ENCODE measurements around the gene MYO7A. TPM values are rescaled to one million over a fixed set of nuclear protein-coding genes. Genes with fewer than 3 reads are reported as not detected.

Gene MYO7A
- total RNA-seq, 1 donor from 2014 or later, result 6.3 TPM

GRCh38 chr11:77203901-77204753 is 76.1 kb downstream of the MYO7A start:
- Histone ChIP-seq H3K27me3 (ENCODE audit: control insufficient read depth in 3 of 3, insufficient read depth in 3 of 3, low read length in 3 of 3) (no peaks in the 10 kb centered on the region), H3K4me3 (ENCODE audit: low read length in 3 of 3) (no peak overlapping the region), H3K9ac (ENCODE audit: low read depth in 1 of 3, low read length in 3 of 3) (no peak overlapping the region), H3K4me1 (ENCODE audit: control insufficient read depth in 3 of 3, insufficient read depth in 3 of 3, low read length in 3 of 3) (peaks cover 0 to 5% (median 0%) of the 10 kb centered on the region in 3 donors), H3K9me3 (ENCODE audit: control insufficient read depth in 3 of 3, low read length in 3 of 3) (no peaks in the 10 kb centered on the region), H3K27ac (ENCODE audit: low read depth, low read length) (no peak overlapping the region), H3K36me3 (ENCODE audit: control insufficient read depth in 3 of 3, insufficient read depth in 3 of 3, low read length in 3 of 3) (no peaks in the 10 kb centered on the region)

GRCh38 chr11:77204754-77205466 is 76.9 kb downstream of the MYO7A start:
- H3K9ac ChIP-seq (ENCODE audit: low read depth in 1 of 3, low read length in 3 of 3), result no peak overlapping the region
- peaks cover 0 to 5% (median 0%) of the 10 kb centered on the region in 3 donors for H3K4me1 ChIP-seq (ENCODE audit: control insufficient read depth in 3 of 3, insufficient read depth in 3 of 3, low read length in 3 of 3)
- no peaks in the 10 kb centered on the region for H3K9me3 ChIP-seq (ENCODE audit: control insufficient read depth in 3 of 3, low read length in 3 of 3)
- no peaks in the 10 kb centered on the region for H3K27me3 ChIP-seq (ENCODE audit: control insufficient read depth in 3 of 3, insufficient read depth in 3 of 3, low read length in 3 of 3)
- no peaks in the 10 kb centered on the region for H3K36me3 ChIP-seq (ENCODE audit: control insufficient read depth in 3 of 3, insufficient read depth in 3 of 3, low read length in 3 of 3)
- no peak overlapping the region for H3K27ac ChIP-seq (ENCODE audit: low read depth, low read length)
- no peak overlapping the region for H3K4me3 ChIP-seq (ENCODE audit: low read length in 3 of 3)

- H3K9me3 ChIP-seq (ENCODE audit: control insufficient read depth in 3 of 3, low read length in 3 of 3), result no peaks in the 10 kb centered on the region
- H3K9ac ChIP-seq (ENCODE audit: low read depth in 1 of 3, low read length in 3 of 3), result no peak overlapping the region
- no peaks in the 10 kb centered on the region for H3K36me3 ChIP-seq (ENCODE audit: control insufficient read depth in 3 of 3, insufficient read depth in 3 of 3, low read length in 3 of 3)
- H3K27me3 ChIP-seq (ENCODE audit: control insufficient read depth in 3 of 3, insufficient read depth in 3 of 3, low read length in 3 of 3), result no peaks in the 10 kb centered on the region
- peaks cover 0 to 5% (median 0%) of the 10 kb centered on the region in 3 donors for H3K4me1 ChIP-seq (ENCODE audit: control insufficient read depth in 3 of 3, insufficient read depth in 3 of 3, low read length in 3 of 3)
- H3K4me3 ChIP-seq (ENCODE audit: low read length in 3 of 3), result no peak overlapping the region
- H3K27ac ChIP-seq (ENCODE audit: low read depth, low read length), result no peak overlapping the region
These were observed 77.6 kb downstream of the MYO7A start for GRCh38 chr11:77205467-77206263.

GRCh38 chr11:77206264-77207018 is 78.4 kb downstream of the MYO7A start:
- H3K9me3 ChIP-seq (ENCODE audit: control insufficient read depth in 3 of 3, low read length in 3 of 3), result no peaks in the 10 kb centered on the region
- no peak overlapping the region for H3K4me3 ChIP-seq (ENCODE audit: low read length in 3 of 3)
- peaks cover 0 to 2% (median 0%) of the 10 kb centered on the region in 3 donors for H3K36me3 ChIP-seq (ENCODE audit: control insufficient read depth in 3 of 3, insufficient read depth in 3 of 3, low read length in 3 of 3)
- no peak overlapping the region for H3K9ac ChIP-seq (ENCODE audit: low read depth in 1 of 3, low read length in 3 of 3)
- H3K27me3 ChIP-seq (ENCODE audit: control insufficient read depth in 3 of 3, insufficient read depth in 3 of 3, low read length in 3 of 3), result no peaks in the 10 kb centered on the region
- H3K27ac ChIP-seq (ENCODE audit: low read depth, low read length), result no peak overlapping the region
- peaks cover 0 to 5% (median 0%) of the 10 kb centered on the region in 3 donors for H3K4me1 ChIP-seq (ENCODE audit: control insufficient read depth in 3 of 3, insufficient read depth in 3 of 3, low read length in 3 of 3)

- H3K27ac ChIP-seq (ENCODE audit: low read depth, low read length), result no peak overlapping the region
- H3K4me3 ChIP-seq (ENCODE audit: low read length in 3 of 3), result no peak overlapping the region
- no peaks in the 10 kb centered on the region for H3K9me3 ChIP-seq (ENCODE audit: control insufficient read depth in 3 of 3, low read length in 3 of 3)
- no peaks in the 10 kb centered on the region for H3K27me3 ChIP-seq (ENCODE audit: control insufficient read depth in 3 of 3, insufficient read depth in 3 of 3, low read length in 3 of 3)
- no peak overlapping the region for H3K9ac ChIP-seq (ENCODE audit: low read depth in 1 of 3, low read length in 3 of 3)
- peaks cover 0 to 5% (median 0%) of the 10 kb centered on the region in 3 donors for H3K4me1 ChIP-seq (ENCODE audit: control insufficient read depth in 3 of 3, insufficient read depth in 3 of 3, low read length in 3 of 3)
- peaks cover 0 to 4% (median 0%) of the 10 kb centered on the region in 3 donors for H3K36me3 ChIP-seq (ENCODE audit: control insufficient read depth in 3 of 3, insufficient read depth in 3 of 3, low read length in 3 of 3)
These were observed 79.0 kb downstream of the MYO7A start for GRCh38 chr11:77207019-77207485.

- Histone ChIP-seq H3K4me1 (ENCODE audit: control insufficient read depth in 3 of 3, insufficient read depth in 3 of 3, low read length in 3 of 3) (peaks cover 0 to 5% (median 0%) of the 10 kb centered on the region in 3 donors), H3K36me3 (ENCODE audit: control insufficient read depth in 3 of 3, insufficient read depth in 3 of 3, low read length in 3 of 3) (peaks cover 0 to 5% (median 0%) of the 10 kb centered on the region in 3 donors), H3K4me3 (ENCODE audit: low read length in 3 of 3) (no peak overlapping the region), H3K9me3 (ENCODE audit: control insufficient read depth in 3 of 3, low read length in 3 of 3) (no peaks in the 10 kb centered on the region), H3K27ac (ENCODE audit: low read depth, low read length) (no peak overlapping the region), H3K27me3 (ENCODE audit: control insufficient read depth in 3 of 3, insufficient read depth in 3 of 3, low read length in 3 of 3) (no peaks in the 10 kb centered on the region), H3K9ac (ENCODE audit: low read depth in 1 of 3, low read length in 3 of 3) (no peak overlapping the region)
These were observed 79.7 kb downstream of the MYO7A start for GRCh38 chr11:77207618-77208313.

GRCh38 chr11:77208535-77208934 is 80.5 kb downstream of the MYO7A start:
- peaks cover 0 to 5% (median 0%) of the 10 kb centered on the region in 3 donors for H3K36me3 ChIP-seq (ENCODE audit: control insufficient read depth in 3 of 3, insufficient read depth in 3 of 3, low read length in 3 of 3)
- H3K27ac ChIP-seq (ENCODE audit: low read depth, low read length), result no peak overlapping the region
- no peaks in the 10 kb centered on the region for H3K27me3 ChIP-seq (ENCODE audit: control insufficient read depth in 3 of 3, insufficient read depth in 3 of 3, low read length in 3 of 3)
- no peaks in the 10 kb centered on the region for H3K9me3 ChIP-seq (ENCODE audit: control insufficient read depth in 3 of 3, low read length in 3 of 3)
- no peak overlapping the region for H3K9ac ChIP-seq (ENCODE audit: low read depth in 1 of 3, low read length in 3 of 3)
- no peak overlapping the region for H3K4me3 ChIP-seq (ENCODE audit: low read length in 3 of 3)
- H3K4me1 ChIP-seq (ENCODE audit: control insufficient read depth in 3 of 3, insufficient read depth in 3 of 3, low read length in 3 of 3), result peaks cover 0 to 5% (median 0%) of the 10 kb centered on the region in 3 donors

- peaks cover 0 to 8% (median 0%) of the 10 kb centered on the region in 3 donors for H3K36me3 ChIP-seq (ENCODE audit: control insufficient read depth in 3 of 3, insufficient read depth in 3 of 3, low read length in 3 of 3)
- no peaks in the 10 kb centered on the region for H3K9me3 ChIP-seq (ENCODE audit: control insufficient read depth in 3 of 3, low read length in 3 of 3)
- H3K4me3 ChIP-seq (ENCODE audit: low read length in 3 of 3), result no peak overlapping the region
- H3K9ac ChIP-seq (ENCODE audit: low read depth in 1 of 3, low read length in 3 of 3), result no peak overlapping the region
- H3K27ac ChIP-seq (ENCODE audit: low read depth, low read length), result no peak overlapping the region
- no peaks in the 10 kb centered on the region for H3K27me3 ChIP-seq (ENCODE audit: control insufficient read depth in 3 of 3, insufficient read depth in 3 of 3, low read length in 3 of 3)
- H3K4me1 ChIP-seq (ENCODE audit: control insufficient read depth in 3 of 3, insufficient read depth in 3 of 3, low read length in 3 of 3), result peaks cover 0 to 5% (median 0%) of the 10 kb centered on the region in 3 donors
These were observed 81.6 kb downstream of the MYO7A start for GRCh38 chr11:77209663-77210062.
